ENCODE data around the gene BICD2.
"Not testable (repeated sequence)": the region's sequence is repeated elsewhere in the genome, so short reads cannot be mapped to it uniquely, and the experiment has no call there.

The BICD2 gene

GRCh38 chr9:92770360-92770995 lies 5.8 kb upstream of the BICD2 start:
- DNase-seq: peak; percentile 14

- DNase-seq: no peak
These were observed 5.3 kb upstream of the BICD2 start for GRCh38 chr9:92769990-92770359.

- no peak for DNase-seq
These were observed 4.7 kb upstream of the BICD2 start for GRCh38 chr9:92769286-92769685.

GRCh38 chr9:92768816-92769215 lies 4.2 kb upstream of the BICD2 start:
- not testable (repeated sequence) for DNase-seq

GRCh38 chr9:92767066-92768054 lies 2.7 kb upstream of the BICD2 start:
- DNase-seq: no peak

GRCh38 chr9:92764988-92765936 lies 629 bp upstream of the BICD2 start:
- peak; percentile 99 for DNase-seq

GRCh38 chr9:92763721-92764380 lies 782 bp downstream of the BICD2 start:
- DNase-seq: peak; percentile 25

GRCh38 chr9:92762781-92763708 lies 1.6 kb downstream of the BICD2 start:
- DNase-seq: no peak

- no peak for DNase-seq
These were observed 2.4 kb downstream of the BICD2 start for GRCh38 chr9:92762196-92762595.

- DNase-seq: no peak
These were observed 2.9 kb downstream of the BICD2 start for GRCh38 chr9:92761686-92762085.

GRCh38 chr9:92760494-92760893 lies 4.1 kb downstream of the BICD2 start:
- DNase-seq: no peak

GRCh38 chr9:92760070-92760469 lies 4.6 kb downstream of the BICD2 start:
- DNase-seq: no peak

GRCh38 chr9:92759446-92759845 lies 5.2 kb downstream of the BICD2 start:
- no peak for DNase-seq

- no peak for DNase-seq
These were observed 7.8 kb downstream of the BICD2 start for GRCh38 chr9:92756792-92757191.

- no peak for DNase-seq
These were observed 10.4 kb downstream of the BICD2 start for GRCh38 chr9:92754091-92754745.

- no peak for DNase-seq
These were observed 11.7 kb downstream of the BICD2 start for GRCh38 chr9:92752812-92753404.

- DNase-seq: no peak
These were observed 14.7 kb downstream of the BICD2 start for GRCh38 chr9:92749934-92750315.

- no peak for DNase-seq
These were observed 15.3 kb downstream of the BICD2 start for GRCh38 chr9:92749071-92749933.

GRCh38 chr9:92748233-92748497 lies 16.5 kb downstream of the BICD2 start:
- no peak for DNase-seq

Measured in CD4-positive, alpha-beta T cell treated with Interleukin-10 for 1 hour (primary cell).